GM18867 (cell line): ENCODE data around the gene TNS1.

Experiments
- ATAC-seq: cut with Tn5 transposase; IDR thresholded peaks from one replicate; pipeline ENCODE4 v1.9.1; 2021; ENCODE audit warnings: mild to moderate bottlenecking, moderate library complexity; ENCODE audit not compliant: unreplicated experiment

Gene TNS1

DNA sequence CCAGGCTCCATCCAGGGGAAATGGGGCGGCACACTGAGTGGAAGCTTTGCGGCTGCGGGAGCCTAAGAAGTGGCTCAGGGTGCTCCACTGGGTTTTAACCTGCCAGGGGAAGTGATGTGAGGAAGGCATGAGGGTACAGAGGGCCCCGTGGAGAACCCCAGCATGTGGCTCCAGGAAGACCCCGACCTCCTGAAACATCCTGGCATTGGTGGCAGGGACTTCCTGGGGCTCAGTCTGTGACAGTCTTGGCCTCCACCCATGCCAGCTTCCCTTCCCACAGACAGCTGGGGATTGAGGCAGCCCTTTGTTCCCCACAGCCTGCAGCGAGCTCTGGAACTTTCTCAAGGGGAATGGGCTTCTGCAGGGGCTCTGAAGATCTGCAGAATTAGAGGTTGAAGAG is 146.6 kb downstream of the TNS1 start:
- ATAC-seq = no peak

DNA sequence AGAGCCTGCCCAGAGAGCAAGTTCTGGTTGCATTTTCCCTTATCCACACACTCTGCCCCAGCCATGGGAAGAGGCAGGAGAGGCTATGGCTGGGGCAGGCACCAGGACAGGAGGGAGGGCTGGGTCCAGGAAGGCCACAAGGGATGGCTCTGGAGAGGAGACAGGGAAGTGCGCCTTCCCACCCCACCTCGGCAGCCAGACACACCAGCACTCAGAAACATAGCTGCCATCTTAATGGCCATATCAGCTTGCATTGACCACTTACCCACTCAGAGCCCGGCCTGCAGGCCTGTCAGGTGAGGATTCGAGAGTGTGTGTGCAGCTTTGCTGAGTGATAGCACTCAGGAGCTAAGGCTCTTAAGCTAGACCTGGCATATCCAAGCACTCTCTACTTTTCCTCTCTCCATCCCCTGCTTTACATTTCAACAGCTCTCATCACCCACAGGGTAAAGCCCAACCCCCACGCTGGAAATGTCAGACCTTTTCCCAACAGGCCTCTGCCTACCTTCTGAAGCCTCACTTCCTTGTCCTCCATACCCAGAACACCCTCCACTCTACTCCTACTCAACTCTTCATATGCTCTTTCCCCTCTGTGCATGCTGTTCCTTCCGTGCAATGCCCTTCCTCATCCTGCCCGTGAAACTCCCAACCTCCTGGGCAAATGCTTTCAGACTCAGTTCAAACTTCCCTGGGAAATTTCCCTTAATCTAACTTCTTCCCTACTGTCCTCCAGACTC is 147.9 kb downstream of the TNS1 start:
- no peak for ATAC-seq

DNA sequence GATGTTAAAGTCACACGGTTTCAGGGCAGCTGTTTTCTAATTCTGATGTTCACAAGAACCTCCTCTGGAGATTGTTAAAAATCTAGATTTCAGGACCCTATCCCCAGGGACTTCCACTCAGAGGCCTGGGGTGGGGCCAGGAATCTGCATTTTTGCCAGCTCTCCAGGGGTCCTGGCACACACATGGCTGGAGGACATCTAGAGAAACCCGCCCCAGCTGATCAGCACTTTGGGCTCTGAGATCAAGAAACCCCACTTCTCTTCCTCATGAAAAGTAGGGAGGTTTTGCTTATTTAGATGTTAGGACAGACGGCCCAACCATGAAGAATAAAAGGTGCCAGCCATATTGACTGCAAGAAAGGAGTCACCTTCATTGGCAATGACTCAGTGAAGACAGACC is 148.8 kb downstream of the TNS1 start:
- ATAC-seq = no peak

DNA sequence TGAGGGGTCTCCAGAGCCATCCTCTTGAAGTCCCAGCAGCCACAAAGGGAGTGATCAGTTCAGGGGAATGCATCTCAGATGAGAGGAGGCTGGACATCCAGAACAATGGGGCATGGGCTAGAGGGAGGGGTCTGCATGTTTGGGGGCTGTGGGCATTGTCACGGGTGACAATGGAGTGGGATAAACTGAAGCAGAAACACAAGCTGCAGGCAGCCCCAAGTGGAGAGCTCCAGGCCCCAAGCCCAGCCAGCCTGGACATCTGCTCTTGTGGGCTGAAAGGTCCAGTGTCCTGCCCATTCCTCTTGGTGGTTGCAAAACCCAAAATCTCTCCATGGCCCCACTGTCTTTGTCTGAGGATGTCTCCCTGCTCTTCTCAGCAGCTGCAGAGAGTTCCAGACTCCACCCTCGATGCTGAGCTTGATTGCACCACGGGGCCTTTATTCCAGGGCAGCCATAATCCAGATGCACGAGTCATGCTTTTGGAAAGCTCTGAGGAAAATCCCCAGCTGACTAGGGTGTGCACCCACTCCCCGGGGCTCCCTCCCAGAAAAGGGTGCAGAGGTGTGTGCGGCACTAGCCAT is 149.4 kb downstream of the TNS1 start:
- ATAC-seq = no peak

DNA sequence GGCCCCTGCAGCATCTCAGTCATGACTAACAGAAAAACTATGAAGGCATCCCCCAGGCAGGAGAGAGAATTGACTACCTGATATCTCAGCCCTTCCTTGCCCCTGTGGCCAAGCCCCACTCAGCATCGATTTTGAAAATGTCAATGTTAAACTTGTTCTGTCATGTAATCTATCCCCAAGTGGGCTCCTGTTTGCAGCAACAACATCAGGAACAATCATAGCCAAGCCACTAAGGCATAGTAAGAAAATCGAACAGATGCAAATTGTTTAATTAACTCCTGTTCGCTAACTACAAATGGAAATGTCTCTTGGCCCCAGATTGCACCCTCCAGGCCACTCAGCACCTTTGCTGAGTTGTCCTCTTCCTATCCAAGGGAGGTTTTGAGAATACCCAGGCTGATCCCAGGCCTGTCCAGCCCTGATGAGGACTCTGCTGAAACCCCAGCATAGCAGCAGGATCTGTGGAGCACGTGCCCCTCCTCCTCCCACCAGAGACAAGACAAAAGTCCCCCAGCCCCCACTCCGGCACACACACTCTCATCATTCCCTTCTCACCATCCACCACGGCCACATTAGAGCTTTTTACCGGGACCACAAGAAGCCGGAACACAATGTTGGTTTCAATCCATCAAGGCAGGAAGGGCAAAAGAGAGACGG is 150.1 kb downstream of the TNS1 start:
- no peak for ATAC-seq

DNA sequence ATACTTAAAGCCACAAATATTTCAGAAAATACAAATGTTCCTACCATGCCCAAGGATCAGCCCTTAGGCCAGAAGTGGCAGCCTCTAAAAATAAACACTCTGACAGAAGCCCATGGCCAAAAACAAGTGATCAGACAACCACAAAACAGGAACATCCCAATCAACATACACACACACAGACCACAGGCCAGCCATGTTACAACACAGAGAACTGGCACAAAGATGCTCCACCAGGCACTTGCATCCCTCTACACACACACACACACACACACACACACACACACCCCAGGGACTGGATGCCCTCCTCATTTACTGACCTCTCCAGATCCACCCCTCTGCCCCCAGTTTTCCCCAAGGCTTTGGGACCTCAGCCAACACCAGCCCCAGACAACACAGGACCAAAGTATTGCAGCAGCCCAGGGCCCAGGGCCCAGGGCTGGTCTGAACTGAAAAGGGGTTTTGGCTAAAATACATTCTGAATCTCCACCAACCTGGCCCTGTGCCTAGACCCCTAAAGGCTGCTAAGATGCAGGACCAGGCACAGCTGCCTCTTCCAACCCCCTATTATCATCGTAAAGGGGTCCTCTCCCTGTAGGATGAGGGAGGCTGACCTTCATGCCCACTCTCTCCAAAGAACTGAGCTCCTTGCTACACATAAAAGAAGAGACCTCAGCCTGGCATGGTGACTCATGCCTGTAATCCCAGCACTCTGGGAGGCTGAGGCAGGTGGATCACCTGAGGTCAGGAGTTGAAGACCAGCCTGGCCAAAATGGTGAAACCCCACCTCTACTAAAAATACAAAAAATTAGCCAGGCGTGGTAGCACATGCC is 151.4 kb downstream of the TNS1 start:
- ATAC-seq = no peak

DNA sequence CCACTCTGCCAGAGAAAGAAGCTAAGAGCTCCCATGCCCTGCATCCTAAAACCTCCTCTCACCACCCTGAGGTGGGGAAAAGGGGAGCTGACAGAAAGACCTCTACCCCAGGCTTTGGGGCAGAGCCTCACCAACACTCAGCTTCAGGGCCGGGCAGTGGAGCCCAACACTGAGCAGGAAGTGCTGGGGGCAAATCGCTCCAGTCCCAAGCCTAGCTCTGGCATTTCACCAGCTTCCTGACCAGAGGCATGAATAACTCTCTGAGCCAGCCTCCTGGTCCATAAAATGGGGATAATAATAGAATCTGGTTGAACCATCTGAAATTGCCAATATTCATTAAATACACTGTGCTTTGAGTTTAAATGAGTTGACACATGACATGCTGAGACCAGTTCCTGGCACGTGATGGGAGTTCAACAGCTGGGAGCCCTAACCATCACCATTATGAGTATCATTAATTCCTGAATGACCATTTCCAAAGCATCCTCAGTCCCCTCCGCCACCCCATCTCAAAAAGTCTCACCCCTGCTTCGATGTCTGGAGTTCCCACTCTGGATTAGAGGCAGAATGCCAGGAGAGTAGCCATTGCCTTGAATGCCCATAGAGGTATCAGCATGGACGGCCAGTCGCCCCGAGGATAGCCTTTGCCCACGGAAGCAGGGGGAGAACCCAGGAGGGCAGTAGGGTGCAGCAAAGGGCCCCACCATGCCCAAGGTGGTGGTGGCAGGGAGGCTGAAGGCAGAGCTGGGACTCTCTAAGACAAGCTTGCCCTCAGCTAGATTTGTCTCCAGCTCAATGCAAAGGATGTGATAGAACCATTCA is 153.4 kb downstream of the TNS1 start:
- ATAC-seq = no peak

DNA sequence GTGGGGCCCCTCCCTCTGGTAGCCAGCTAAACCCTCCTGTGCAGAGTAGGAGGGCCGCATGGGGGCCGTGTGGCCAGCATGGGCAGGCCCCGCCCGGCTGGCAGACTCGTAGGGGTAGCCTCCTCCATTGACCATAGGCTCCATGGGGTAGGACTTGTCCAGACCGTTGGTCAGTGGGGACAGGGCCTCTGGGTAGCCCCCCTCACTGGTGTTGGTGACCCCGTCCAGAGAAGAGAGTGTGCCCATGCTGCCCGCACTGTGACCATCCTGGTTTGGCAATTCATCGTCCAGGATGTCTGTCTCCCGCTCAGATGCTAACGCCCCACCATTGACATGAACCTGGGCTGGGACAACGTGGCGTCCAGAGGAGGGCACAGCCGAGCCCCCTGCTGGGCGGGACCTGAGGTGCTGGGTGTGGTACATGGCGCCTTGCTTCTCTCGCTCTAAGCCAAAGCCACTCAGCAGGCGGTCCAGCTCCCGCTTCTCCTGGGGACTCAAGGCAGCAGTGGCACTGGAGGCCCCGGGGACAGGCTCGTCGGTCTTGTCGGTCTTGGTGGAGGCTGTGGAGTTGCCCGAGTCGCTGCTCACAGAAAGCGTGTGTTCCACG is 154.3 kb downstream of the TNS1 start:
- no peak for ATAC-seq

DNA sequence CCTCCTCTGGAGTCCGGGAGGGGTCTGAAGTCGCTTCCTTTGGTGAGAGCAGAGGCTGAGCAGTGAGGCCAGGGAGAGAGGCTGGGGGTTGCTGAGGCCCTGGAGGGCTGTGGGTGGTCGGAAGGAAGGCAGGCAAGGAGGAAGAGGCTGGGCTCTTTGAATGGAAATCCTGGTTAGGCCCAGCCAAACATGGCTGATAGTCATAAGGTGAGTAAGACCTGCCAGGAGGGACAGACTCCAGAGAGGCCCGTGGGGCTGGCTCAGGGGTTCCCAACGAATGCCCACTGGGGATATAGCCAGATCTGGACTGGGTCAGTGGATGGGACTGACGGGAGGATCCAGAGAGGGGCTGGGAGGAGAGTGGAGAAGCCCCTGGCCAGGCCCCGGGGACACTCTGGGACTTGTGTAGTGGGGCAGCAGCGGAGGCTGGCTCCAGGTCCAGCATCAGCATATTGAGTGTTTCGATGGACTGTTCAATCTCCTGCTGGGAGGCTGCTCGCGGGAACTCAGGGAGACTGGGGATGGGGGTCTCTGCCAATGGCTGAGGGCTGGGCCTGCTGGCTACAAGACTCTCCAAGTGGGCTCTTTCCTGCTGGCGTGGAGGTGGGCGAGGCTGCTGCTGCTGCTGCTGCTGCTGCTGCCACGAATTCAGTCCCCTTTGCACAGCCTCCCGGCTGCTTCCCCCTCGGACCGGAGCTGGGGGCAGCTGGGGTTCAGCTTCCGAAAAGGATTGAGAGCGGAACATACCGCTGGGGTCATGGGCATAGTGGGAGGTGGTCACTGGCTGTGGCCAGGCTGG is 155.0 kb downstream of the TNS1 start:
- ATAC-seq = no peak

DNA sequence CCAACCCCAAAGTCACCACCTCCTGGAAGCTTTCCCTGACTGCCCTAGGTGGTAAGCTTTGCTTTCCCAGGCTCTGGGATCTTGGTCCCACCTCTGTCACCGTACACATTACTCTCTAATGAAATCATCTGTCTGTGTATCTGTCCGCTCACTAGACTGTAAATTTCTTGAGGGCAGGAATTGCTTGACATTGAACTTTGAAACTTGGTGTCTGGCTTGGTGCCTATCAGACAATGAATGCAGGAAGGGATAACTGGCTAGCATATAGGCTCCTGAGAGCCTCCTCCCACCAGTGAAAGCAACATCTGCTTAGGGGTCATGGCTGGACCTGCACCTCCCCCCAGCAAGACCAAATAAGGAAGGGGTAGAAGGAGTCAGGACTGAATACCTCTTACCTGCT is 155.7 kb downstream of the TNS1 start:
- no peak for ATAC-seq

DNA sequence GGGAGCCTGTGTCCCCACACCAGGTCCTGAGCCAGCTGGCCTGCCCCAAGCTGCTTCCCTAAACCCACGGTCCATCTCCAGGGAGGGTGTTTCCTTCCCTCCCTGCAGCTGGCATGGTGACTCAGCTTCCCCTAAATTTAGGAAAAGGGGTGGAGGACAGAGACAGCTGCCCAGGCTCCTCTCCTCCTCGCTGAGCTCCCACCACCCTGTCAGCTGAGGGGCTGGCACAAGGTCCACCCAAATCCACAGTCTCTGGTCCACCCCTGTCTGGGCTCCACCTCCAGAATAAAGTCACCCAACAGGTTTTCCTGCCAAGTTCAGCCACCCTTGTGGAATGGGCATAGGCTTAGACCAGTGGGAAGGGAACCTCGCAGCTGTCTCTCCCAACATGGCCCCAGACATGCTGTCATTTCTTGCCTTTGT is 156.5 kb downstream of the TNS1 start:
- no peak for ATAC-seq

DNA sequence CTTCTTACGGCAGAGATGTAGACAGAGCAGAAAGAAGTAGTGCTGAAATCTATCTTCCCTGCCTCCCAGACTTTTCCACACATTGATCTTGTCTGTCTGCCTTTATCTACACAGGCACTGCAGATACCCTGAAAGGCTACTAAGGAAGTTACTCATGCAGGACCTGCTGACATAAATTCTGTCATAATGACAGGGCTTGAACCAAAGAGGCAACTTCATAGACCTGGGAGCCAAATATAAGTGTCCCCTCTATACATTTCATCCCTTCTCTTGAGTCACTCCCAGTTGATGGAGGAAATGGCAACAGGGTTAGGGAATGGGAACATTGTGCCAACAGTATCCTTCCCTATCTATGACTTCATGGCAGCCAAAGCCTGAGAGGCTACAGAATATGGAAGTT is 157.5 kb downstream of the TNS1 start:
- no peak for ATAC-seq

DNA sequence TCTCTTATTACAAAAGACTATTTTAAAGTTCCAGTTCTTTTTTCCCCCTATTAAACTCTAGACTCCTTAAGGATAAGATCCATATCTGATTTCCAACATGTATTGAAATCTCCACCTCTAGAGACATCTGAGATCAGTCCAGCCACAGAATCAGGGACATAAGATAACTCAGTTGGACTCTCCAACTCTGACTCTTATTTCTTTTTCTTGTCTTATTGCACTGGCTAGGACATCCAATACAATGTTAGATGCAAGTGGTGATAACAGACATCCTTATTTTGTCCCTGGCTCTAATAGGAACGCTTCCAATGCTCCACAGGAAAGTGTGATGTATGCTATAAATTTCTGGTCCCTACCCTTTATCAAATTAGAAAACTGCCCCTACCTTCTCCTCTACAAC is 158.1 kb downstream of the TNS1 start:
- ATAC-seq = no peak

DNA sequence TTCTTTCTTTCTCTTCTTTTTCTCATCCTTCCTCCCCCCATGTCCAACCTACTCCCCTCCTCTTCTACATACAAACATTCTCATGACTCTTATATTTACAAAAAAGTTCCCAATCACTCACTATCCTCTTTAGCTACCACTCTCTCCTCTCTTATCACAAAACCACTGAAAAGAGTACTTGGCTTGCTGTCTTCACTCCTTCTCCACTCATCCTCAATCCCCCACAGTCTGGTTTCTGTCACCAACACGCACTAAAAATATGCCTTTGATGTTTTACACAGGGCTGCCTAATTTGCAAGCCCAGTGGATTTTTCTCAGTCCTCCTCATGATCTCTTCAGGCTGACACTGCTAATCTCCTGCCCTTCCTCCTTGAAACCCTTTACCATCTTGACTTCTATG is 159.5 kb downstream of the TNS1 start:
- no peak for ATAC-seq

DNA sequence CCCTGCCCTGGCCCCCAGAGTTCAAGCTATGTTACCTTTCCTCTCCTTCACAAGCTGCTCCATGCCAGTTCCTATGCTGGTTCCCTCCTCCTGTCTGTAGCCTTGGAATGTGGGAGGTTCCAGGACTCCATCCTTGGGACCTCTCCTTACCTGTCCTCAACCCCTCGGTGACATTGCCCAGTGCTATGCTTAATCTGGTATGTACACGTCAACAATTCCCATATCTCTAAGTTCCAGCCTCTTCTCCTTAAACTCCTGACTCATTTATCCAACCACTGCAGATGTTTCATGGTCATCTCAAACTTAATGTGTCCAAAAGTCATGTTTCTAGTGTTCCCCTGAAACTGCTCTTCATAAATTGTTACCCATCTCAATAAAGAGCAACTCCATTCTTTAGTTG is 160.8 kb downstream of the TNS1 start:
- no peak for ATAC-seq

DNA sequence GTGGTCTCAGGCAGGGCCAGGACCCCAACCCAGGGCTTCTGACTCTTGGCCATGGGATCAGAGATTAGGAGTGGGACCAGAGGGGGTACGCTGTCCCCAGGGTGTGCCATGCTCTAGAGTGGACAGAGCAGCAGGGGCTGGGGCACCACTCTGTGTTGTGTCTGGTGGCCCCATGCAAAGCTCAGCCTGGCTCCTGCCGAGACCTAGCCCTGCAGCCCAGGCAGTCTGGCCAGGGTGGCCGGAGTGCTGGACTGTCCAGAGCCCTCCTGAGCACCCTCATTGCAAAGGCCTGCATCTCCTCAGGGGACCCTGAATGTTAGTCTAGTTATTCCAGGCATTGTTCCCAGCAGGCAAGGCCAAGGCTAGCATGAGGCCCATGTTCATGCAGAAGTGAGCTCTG is 162.3 kb downstream of the TNS1 start:
- ATAC-seq = no peak

DNA sequence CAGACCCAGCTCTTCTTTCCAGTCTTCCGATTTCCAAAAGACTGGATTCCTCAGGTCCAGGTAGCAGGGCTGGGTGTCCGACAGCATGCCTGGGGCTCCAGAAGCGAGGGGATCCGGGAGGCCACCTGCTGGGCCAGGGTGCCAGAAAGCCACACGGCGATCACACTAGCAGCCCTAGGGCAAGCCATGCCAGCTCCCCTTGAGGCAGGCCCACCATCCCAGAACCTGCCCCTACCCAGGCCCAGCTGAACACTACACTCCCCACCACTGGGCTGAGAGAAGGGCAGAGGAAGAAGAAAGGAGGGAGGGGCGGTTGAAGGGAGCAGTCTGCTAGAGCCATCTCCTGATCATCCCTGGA is 163.1 kb downstream of the TNS1 start:
- ATAC-seq = no peak

DNA sequence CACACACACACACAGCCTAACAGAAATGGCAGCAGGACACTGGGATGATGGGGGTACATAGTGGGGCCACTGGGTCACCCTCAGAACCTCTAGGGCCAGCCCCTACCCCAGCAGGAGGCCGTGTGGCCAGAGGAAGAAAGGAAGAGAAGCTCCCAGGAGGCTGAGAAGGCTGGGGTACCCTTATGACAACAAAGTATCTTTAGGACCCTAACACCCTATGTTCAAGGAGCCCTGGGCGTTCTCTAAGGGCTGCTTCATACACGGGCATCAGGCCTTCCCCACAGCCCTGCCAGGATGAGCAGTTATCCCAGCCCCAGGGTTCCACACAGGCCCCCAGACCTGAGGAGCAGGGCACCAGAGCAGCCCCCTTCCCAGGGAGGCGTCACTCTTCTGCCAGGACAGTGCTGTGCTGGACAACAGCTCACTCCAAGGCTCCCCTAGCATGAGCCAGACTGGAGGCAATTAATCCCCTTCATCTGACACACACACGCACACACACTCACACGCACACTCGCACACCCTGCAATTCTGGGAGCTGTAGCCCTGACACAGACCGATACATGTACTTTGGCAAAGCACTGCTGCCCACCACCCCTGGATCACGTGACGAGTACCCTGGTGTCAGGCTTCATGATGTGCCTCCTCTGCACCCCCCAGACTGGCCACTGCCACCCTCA is 163.6 kb downstream of the TNS1 start:
- ATAC-seq = no peak

DNA sequence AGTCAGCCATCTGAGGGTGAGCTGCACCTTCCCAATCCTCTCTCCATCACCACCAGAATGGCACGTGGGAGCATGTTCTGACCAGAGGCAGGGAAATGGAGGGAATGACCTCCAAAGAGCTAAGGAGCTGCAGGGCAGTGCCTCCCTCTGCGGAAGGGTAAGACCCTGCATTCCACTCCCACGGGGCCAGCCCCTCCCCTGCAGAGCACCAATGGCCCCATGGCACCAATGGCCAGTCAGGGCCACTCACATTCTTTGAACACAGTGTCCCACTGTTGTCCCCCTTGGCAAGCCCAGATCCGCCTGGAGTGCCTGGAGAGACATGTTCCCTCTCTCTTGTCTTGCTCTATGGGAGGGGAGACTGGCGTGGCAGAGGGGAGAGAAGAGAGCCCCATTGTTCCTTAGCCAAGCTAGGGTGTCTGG is 164.4 kb downstream of the TNS1 start:
- no peak for ATAC-seq
